ENCODE measurements around the gene RND1. TPM values are rescaled to one million over a fixed set of nuclear protein-coding genes. Genes with fewer than 3 reads are reported as not detected.
A peak's percentile ranks its signal among the peaks of the same experiment; 100 is the strongest.

Gene RND1
- total and polyA plus RNA-seq, 2 of the 13 experiments (the other 11 are each of a cell fraction or from before 2014, with no cell fraction given): 1.8 to 1.9 TPM

GRCh38 chr12:48851883-48852733, 13.6 kb downstream of the RND1 start, which contains the start of gene DDX23 (continued):
- no peak for TF ChIP-seq ZBTB25 (CRISPR knock-in tag; IDR thresholded peaks at IDR 0.05)
- TF ChIP-seq ZNF770 (CRISPR knock-in tag; IDR thresholded peaks at IDR 0.05): no peak
- no peak for TF ChIP-seq PAX8 (CRISPR knock-in tag; IDR thresholded peaks at IDR 0.05; ENCODE audit: borderline replicate concordance)
- 0 out of 2 replicates have a peak, but pooled peaks have one; percentile 17 for TF ChIP-seq ISL2 (CRISPR knock-in tag; IDR thresholded peaks at IDR 0.05)
- peak; percentile 97 for TF ChIP-seq SUZ12 (IDR thresholded peaks at IDR 0.05; ENCODE audit: low read depth, low read length)
- TF ChIP-seq HES4 (CRISPR knock-in tag; IDR thresholded peaks at IDR 0.05; ENCODE audit: borderline replicate concordance): peak; percentile 69; the same call in 1 of the 2 replicates
- no peak for TF ChIP-seq RBM22 (optimal IDR thresholded peaks at IDR 0.05; ENCODE audit: low read length)
- TF ChIP-seq ZNF232 (CRISPR knock-in tag; IDR thresholded peaks at IDR 0.05; ENCODE audit: borderline replicate concordance): peak; percentile 81; the same call in 1 of the 2 replicates
- peak; percentile 79 for TF ChIP-seq ASH2L (IDR thresholded peaks at IDR 0.05; ENCODE audit: insufficient read length, low read depth, low read length)
- no peak for TF ChIP-seq ZNF564 (CRISPR knock-in tag; IDR thresholded peaks at IDR 0.05)
- peak; percentile 66; the same call in 1 of the 2 replicates for TF ChIP-seq SALL2 (CRISPR knock-in tag; IDR thresholded peaks at IDR 0.05)
- 0 out of 2 replicates have a peak, but pooled peaks have one; percentile 32 for TF ChIP-seq STAT5B (CRISPR knock-in tag; IDR thresholded peaks at IDR 0.05)
- TF ChIP-seq ZBTB14 (CRISPR knock-in tag; IDR thresholded peaks at IDR 0.05): no peak
- TF ChIP-seq KDM6A (CRISPR knock-in tag; IDR thresholded peaks at IDR 0.05; ENCODE audit: low read depth): no peak
- no peak for TF ChIP-seq KLF11 (CRISPR knock-in tag; IDR thresholded peaks at IDR 0.05)
- no peak for TF ChIP-seq CEBPB (IDR thresholded peaks at IDR 0.05; ENCODE audit: borderline replicate concordance, low read depth, low read length)
- no peak for TF ChIP-seq SMARCE1 (IDR thresholded peaks at IDR 0.05; ENCODE audit: borderline replicate concordance)
- TF ChIP-seq ZSCAN29 (CRISPR knock-in tag; conservative IDR thresholded peaks at IDR 0.05): no peak
- no peak for TF ChIP-seq MZF1 (CRISPR knock-in tag; IDR thresholded peaks at IDR 0.05; ENCODE audit: borderline replicate concordance)
- peak; percentile 78 for TF ChIP-seq KMT2B (CRISPR knock-in tag; IDR thresholded peaks at IDR 0.05)
- no peak; the same call in 1 of the 2 replicates for TF ChIP-seq ZNF446 (CRISPR knock-in tag; IDR thresholded peaks at IDR 0.05)
- no peak for TF ChIP-seq TEAD3 (CRISPR knock-in tag; optimal IDR thresholded peaks at IDR 0.05; ENCODE audit: borderline replicate concordance)
- TF ChIP-seq SMAD3 (CRISPR knock-in tag; IDR thresholded peaks at IDR 0.05): peak; percentile 53; the same call in 1 of the 2 replicates
- peak; percentile 75 for TF ChIP-seq POLR2AphosphoS5 (IDR thresholded peaks at IDR 0.05; ENCODE audit: low read depth, low read length)
- TF ChIP-seq HIC2 (CRISPR knock-in tag; IDR thresholded peaks at IDR 0.05; ENCODE audit: low read depth): no peak

Measured in HepG2 (cell line).